Activated T-cell treated with anti-CD3 and anti-CD28 coated beads for 1 hour (primary cell): ENCODE results near the gene AFG3L2.

Experiments
- DNase-seq: peaks from one replicate; pipeline ENCODE4 v3.0.0-alpha.2; 2020; ENCODE audit warnings: low read depth

The AFG3L2 gene

DNA sequence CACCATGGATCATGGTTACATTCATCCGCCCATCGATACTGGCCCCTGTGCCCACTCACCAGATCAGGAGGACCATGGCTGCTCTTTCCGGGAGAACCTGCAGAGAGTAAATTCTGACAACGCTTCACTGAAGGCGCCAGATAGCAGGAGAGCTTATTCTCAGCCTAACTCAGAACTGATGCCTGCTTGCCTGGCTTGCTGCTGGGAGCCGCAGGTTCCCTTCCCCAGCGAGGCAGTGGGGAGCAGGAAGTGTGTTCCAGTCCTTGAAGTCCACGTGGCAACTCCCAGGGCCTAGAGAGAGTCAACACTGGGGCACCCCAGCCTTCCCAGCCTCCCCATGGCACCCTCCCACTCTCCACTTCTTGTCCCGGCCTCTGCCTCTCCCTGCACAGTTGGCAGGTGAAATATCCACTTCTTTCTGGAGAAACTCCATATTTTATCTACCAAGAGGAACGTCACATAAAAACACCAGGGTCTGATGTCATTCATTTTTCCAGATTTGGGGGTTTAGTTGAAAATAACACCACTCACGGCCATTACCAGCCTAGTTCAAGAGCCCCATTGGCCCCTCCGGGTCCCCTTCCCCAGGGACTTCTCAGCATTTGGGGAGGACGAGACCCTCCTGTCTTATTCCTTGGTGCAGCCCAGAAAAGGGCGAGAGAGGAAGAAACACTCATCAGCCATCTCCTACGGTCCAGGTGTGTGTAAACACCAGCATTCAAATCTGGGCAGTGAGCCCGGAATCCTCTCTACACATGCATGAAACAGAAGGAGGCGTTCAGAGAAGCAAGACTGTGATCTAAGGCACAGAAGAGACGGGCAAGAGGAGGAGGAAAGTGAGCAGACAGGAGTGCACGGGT lies 72.4 kb downstream of the AFG3L2 start:
- DNase-seq: no peak

GRCh38 chr18:12302391-12303147 lies 74.5 kb downstream of the AFG3L2 start:
- no peak for DNase-seq

DNA sequence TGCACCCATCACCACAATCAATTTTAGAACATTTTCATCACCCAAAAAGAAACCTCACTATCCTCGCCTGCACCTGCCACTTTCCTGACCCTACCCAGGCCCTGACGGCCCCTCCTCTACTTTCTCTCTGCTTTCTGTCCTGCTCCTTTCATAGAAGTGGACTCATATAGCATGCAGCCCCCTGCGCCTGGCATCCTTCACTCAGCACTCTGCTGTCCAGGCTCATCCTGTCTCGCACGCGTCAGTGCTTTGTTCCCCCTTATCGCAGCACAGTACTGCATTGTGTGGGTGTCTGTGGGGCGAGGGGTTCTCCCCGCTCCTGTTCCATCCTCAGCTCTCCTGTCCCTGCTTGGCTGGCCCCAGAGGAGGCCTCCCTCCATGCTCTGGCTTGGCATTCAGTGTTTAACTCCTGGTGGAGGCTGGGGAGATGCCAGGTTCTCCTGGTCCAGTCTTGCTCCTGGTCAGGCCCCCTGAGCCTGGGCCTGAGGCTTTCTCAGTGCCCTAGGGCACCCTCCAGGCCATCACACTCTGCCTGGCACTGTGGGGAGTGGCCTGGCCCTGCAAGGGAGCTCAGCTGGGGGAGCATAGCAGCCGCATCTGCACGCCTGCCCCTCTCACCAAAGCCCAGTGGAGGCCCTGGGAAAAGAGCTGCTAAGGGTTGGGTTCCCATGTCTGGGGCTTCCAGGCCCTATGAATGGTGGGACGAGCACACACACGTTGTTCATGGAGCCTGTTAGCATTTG lies 75.6 kb downstream of the AFG3L2 start:
- DNase-seq: no peak

- DNase-seq: no peak
Observed at GRCh38 chr18:12299862-12300261, 77.2 kb downstream of the AFG3L2 start.

DNA sequence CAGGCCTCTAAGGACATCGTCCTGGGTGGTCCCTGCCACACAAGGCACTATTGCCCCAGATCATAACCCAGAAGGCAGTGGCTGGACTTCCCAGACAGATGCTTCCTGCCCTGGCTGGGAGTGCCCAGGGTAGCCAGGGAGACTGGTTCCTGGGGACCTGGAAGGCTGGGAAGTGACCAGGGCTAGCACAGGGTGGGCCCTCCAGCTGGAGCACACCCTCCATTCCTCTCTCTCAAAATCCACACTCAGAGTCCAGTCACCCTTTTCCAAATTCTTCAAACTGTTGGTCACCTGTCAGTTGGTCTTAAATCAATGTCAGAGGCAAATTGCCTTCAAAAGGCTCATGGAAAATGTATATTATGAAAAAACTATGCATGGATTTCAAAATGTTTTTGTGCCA lies 80.6 kb downstream of the AFG3L2 start:
- DNase-seq: no peak

GRCh38 chr18:12296087-12296403 lies 81.0 kb downstream of the AFG3L2 start:
- DNase-seq: no peak

GRCh38 chr18:12295389-12296086 lies 81.5 kb downstream of the AFG3L2 start:
- no peak for DNase-seq

GRCh38 chr18:12293831-12294230 lies 83.2 kb downstream of the AFG3L2 start:
- no peak for DNase-seq

- DNase-seq: no peak
Observed at GRCh38 chr18:12291690-12292089, 85.3 kb downstream of the AFG3L2 start.

DNA sequence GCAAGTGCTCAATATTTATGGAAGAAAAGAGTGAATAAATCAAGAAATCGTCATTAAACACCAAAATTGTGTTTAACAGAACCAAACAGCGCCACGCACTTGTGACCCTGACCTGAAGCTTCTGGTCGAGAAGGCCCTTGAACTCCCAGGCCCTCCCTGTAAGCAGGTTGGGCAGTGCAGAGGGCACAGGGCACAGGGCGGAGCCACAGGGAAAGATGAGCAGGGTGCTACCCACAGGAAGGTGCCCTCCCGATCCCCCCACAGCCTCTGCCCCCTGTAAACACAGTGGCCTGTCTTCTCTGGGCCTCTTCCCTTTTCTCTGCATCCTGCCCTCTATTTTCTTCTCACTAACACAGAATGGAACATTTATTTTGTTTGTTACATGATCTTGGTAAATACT lies 85.9 kb downstream of the AFG3L2 start:
- DNase-seq: no peak

DNA sequence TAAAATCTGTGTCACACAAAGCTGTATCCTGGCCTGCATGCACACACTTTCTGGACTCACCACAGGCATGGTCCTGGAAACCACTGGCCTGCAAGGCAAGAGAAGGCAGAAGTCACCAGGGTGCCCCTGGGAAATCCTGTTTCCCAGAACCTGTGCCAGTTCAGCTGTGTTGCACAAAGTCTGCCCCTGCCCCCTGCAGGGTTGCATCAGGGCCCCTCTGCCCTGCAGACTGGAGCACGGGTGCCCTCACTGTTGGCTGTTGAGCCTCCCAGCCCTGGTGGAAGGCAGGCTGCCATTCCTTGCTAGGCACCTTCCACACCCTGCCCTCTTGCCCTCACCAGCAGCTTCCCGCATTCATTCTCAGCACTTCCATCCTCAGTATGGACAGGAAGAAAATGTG lies 86.9 kb downstream of the AFG3L2 start:
- no peak for DNase-seq

- DNase-seq: no peak
Observed at GRCh38 chr18:12288403-12288755, 88.6 kb downstream of the AFG3L2 start.

- DNase-seq: no peak
Observed at GRCh38 chr18:12287684-12288402, 89.2 kb downstream of the AFG3L2 start.

DNA sequence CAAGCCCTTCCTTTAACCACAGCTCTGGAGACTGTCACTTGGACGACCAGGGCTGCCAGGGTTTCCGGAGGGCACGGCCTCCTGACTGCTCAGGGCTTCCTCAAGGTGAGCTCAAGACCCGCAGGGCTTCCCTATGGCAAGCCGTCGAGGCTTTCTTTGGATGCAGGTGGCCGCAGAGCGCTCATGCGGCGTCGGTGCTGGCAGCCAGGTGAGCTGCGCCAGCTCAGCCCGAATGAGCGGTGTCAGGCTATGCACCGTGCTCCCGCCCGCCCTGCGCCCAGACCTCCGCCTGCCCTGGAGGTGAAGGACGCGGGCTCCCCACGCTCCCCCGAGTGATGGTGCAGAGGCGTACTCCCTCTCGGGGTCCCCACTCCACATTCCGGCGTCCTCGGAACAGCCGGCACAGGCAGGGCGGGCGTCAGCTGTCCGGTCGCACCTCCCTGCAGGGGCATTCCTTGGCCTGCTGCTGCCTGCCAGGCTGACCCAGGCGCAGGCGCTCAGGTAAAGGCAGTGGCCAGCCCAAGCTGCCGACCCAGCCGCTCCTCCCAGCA lies 89.8 kb downstream of the AFG3L2 start:
- no peak for DNase-seq

DNA sequence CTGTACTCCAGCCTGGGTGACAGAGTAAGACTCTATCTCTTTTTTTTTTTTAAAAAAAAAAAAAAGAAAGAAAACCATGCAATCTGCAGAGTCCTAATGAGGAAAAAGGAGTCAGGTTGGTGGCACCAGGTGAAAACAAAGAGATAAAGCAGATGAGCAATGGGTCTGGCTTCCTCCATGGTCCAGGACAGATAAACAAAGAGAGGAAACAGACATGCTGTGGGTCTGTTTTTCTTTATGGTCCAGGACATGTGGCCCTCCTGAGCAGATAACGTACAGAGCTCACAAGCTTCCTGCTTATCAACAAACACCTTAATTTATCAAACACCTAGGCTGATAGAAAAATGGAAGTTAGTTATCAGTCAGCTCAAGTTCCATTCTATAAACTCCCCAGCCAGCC lies 93.4 kb downstream of the AFG3L2 start:
- DNase-seq: no peak

DNA sequence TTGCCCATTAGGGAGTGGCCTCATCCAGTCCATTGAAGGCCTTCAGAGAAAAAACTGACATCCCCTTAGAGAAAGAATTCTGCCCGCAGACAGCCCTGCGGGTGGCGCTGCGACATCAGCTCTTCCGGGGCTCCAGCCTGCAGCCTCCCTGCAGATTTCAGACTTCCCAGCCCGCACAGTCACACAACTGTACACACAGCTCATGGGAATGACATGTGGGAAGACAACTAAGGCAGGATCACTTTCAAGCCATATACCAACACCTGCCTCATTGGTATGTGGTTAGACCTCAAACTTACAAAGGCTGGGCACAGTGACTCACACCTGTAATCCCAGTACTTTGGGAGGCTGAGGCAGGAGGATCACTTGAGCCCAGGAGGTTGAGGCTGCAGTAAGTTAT lies 93.8 kb downstream of the AFG3L2 start:
- no peak for DNase-seq

- no peak for DNase-seq
Observed at GRCh38 chr18:12282442-12283039, 94.5 kb downstream of the AFG3L2 start.

- no peak for DNase-seq
Observed at GRCh38 chr18:12281861-12282260, 95.2 kb downstream of the AFG3L2 start.

DNA sequence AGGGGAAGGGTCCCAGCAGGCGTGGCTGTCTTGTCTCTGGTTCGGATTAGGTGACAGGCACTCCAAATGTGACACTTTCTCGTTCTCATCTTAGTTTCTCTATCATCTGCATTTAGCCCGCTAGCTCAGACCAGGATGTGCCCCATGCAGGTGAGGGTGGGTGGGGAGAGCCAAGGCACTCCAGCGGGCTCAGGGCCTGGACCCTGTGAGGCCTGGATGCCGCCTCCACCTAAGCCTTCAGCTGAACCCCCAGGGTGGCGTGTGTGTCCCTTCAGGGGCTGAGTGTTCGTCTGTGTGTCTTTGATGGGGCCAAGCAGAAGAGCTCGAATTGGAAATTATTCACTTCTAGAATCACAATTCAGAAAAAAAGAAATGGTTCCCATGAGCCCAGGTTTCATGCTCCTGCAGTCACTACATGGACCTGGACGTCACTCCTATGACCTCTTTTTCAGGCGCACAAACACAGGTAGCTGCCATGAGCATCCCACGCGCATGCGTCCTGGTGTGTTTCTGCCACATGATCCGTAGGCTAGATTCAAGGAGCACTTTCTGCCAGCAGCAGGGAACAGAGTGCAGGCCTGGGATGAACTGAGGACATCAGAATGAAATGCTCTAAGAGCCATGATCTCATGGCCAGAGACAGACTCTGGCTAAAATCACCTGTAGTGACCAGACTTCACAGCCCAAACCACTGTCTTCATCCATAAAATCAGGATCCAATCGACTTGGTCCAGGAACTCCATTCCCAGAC lies 97.1 kb downstream of the AFG3L2 start:
- no peak for DNase-seq
